ENCODE data around the gene ADSL. TPM values are rescaled to one million over a fixed set of nuclear protein-coding genes. Genes with fewer than 3 reads are reported as not detected.

The ADSL gene
- total RNA-seq, 4 donors from 2014 or later, result 74.6 to 106 (median 85.8) TPM

DNA sequence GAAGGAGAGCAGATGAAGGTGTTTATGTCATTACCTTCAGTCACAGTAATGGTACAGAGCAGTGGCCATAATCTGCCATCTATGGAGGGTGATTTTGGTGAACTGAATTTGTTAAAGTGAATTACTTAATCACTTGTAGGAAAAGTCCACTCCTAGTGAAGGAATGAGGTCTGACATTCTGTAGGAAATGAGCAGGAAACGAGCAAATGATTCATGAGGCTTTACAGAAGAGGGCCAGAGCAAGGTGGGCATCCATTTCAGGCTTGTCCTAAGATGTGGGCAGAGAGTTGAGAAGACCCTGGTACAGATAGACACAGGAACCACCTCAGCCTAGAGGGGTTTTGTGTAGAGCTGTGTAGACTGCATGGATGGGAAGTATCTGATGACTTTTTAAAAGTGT lies 18.1 kb downstream of the ADSL start:
- no peak for TF ChIP-seq CTCF (IDR thresholded peaks at IDR 0.05)
- DNase-seq (ENCODE audit: low spot score) (no peak), ATAC-seq (ENCODE audit: low FRiP score) (no peak)

GRCh38 chr22:40366068-40366467 lies 19.8 kb downstream of the ADSL start:
- DNase-seq (ENCODE audit: low spot score), result no peak
- no peak for TF ChIP-seq CTCF (IDR thresholded peaks at IDR 0.05)
- no peak for ATAC-seq (ENCODE audit: low FRiP score)

DNA sequence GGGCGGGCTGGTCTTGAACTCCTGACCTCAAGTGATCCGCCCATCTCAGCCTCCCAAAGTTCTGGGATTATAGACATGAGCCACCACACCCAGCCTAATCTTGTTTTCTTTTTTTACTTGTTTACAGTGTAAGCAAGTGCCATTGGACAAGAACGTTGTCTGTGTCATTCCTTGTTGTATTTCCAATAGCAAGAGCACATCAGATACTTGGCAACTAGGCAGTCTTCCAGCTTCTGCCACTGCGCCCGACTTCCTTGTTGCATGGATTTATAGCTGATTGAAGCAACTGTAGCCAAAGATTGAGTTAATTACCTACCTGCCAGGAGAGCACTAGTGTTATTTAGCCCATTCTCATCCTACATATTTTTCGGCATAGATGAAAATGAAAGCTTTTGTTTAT lies 21.0 kb downstream of the ADSL start:
- DNase-seq (ENCODE audit: low spot score) (no peak), ATAC-seq (ENCODE audit: low FRiP score) (no peak)
- TF ChIP-seq CTCF (IDR thresholded peaks at IDR 0.05), result no peak

DNA sequence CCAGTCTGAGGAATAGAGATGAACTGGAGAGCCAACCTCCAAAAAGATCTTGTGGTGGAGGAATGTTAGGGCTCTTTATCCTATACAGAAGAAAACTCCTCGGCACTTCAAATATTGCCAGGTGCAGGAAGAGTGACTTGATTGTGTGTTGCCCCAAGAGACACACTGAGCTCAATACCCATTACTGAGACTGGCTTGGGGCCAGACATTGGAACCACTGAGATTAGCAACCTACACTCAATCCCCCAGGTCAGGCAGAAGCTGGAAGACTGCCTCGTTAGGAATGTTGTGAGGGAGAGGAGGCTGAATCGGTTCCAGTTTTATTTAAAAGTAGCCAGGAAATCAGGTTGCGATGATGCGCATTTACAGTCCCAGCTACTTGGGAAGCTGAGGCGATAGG lies 21.7 kb downstream of the ADSL start:
- DNase-seq (ENCODE audit: low spot score), result no peak
- no peak for TF ChIP-seq CTCF (IDR thresholded peaks at IDR 0.05)
- ATAC-seq (ENCODE audit: low FRiP score), result no peak

- no peak for ATAC-seq (ENCODE audit: low FRiP score)
- no peak for TF ChIP-seq CTCF (IDR thresholded peaks at IDR 0.05)
- no peak for DNase-seq (ENCODE audit: low spot score)
Measured at GRCh38 chr22:40368836-40369235, 22.5 kb downstream of the ADSL start.

DNA sequence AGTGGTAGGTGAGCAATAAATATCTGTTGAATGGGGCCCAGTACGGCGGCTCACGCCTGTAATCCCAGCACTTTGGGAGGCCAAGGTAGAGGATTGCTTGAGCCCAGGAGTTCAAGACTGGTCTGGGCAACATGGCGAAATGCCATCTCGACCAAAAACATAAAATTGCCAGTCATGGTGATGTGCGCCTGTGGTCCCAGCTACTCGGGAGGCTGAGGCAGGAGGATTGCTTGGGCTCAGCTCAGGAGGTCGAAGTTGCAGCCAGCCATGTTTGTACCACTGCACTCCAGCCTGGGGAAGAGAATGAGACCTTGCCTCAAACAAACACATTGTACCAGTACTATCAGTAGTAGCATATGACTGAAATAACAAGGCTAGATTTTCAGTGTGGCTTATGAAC lies 28.3 kb downstream of the ADSL start:
- no peak for TF ChIP-seq CTCF (IDR thresholded peaks at IDR 0.05)
- DNase-seq (ENCODE audit: low spot score) (no peak), ATAC-seq (ENCODE audit: low FRiP score) (no peak)

DNA sequence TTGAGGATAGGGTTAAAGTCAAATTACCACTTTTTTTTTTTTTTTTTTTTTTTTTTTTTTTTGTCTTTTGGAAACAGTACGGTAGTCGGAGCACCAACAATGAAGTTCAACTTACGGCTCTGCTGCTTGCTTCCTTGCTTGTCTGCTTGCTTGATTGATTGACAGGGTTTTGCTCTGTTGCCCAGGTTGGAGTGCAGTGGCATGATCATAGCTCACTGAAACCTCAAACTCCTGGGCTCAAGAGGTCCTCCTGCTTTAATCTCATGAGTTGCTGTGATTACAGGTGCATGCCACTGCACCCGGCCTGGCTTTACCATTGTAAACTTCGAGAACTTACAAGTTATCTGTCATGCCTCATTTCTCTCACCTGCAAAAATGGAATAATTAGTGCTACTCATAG lies 29.8 kb downstream of the ADSL start:
- ATAC-seq (ENCODE audit: low FRiP score), result no peak

More for the DNA sequence above, 29.8 kb downstream of the ADSL start:
- no peak for DNase-seq (ENCODE audit: low spot score)
- no peak for TF ChIP-seq CTCF (IDR thresholded peaks at IDR 0.05)

Measured in omental fat pad (tissue), 4 donors.